DND-41 (cell line): ENCODE results near the gene AK1.

Experiments
- ATAC-seq: fragments of 200-7000 bp; cut with Tn5 transposase; 3 replicates; pipeline ENCODE4 v1.9.1; 2021; ENCODE audit warnings: low read depth; ENCODE audit not compliant: insufficient read depth
- DNase-seq: peaks from one replicate; pipeline ENCODE4 v3.0.0-alpha.2; 2020
- H2AFZ ChIP-seq: 2 replicates; pipeline ENCODE4 v1.6.0; 2012; ENCODE audit warnings: low read depth, low read length
- H3K27ac ChIP-seq: 2 replicates; pipeline ENCODE4 v1.5.1; 2012; ENCODE audit warnings: low read length, inconsistent platforms
- H3K27me3 ChIP-seq: fragments of 200-600 bp; sonication (generic); 2 replicates; pipeline ENCODE4 v1.6.0; 2012; ENCODE audit warnings: low read length, mild to moderate bottlenecking, inconsistent platforms; ENCODE audit not compliant: insufficient read depth, poor library complexity
- H3K36me3 ChIP-seq: 2 replicates; pipeline ENCODE4 v1.5.1; 2012; ENCODE audit warnings: low read length, inconsistent platforms; ENCODE audit not compliant: insufficient read depth
- H3K4me1 ChIP-seq: 2 replicates; pipeline ENCODE4 v1.5.1; 2012; ENCODE audit warnings: mild to moderate bottlenecking, low read length; ENCODE audit not compliant: insufficient read depth
- H3K4me2 ChIP-seq: 2 replicates; pipeline ENCODE4 v1.6.0; 2012; ENCODE audit warnings: mild to moderate bottlenecking, moderate library complexity, low read length, inconsistent platforms; ENCODE audit not compliant: insufficient read depth
- H3K4me3 ChIP-seq, 2 experiments: fragments of 200-600 bp in 1 of 2; shearing (Covaris generic) in 1 of 2; 2 replicates each; pipeline ENCODE4 v1.5.1; 2012 to 2016; ENCODE audit warnings: inconsistent platforms in 2 of 2, low read length in 2 of 2, mild to moderate bottlenecking in 2 of 2, low read depth in 1 of 2, moderate library complexity in 1 of 2
- H3K79me2 ChIP-seq: 2 replicates; pipeline ENCODE4 v1.6.0; 2012; ENCODE audit warnings: low read length, inconsistent platforms; ENCODE audit not compliant: insufficient read depth
- H3K9ac ChIP-seq: 2 replicates; pipeline ENCODE4 v1.6.0; 2012; ENCODE audit warnings: low read depth, mild to moderate bottlenecking, inconsistent platforms, low read length, moderate library complexity
- H3K9me3 ChIP-seq: 2 replicates; pipeline ENCODE4 v1.5.1; 2012; ENCODE audit warnings: low read length, moderate library complexity, mild to moderate bottlenecking, inconsistent platforms; ENCODE audit not compliant: insufficient read depth, severe bottlenecking
- H4K20me1 ChIP-seq: 2 replicates; pipeline ENCODE4 v1.6.0; 2012; ENCODE audit warnings: low read length; ENCODE audit not compliant: insufficient read depth
- CTCF ChIP-seq: IDR thresholded peaks from 2 replicates; pipeline ENCODE4 v1.5.1; 2012; ENCODE audit warnings: borderline replicate concordance, low read length, moderate library complexity, mild to moderate bottlenecking; ENCODE audit not compliant: poor library complexity, severe bottlenecking; ENCODE audit errors: extremely low read depth
- EZH2 ChIP-seq: IDR thresholded peaks from 3 replicates; pipeline ENCODE4 v1.6.1; 2012; ENCODE audit warnings: borderline replicate concordance, low read depth, mild to moderate bottlenecking, moderate library complexity, low read length, inconsistent platforms; ENCODE audit not compliant: severe bottlenecking

AK1 gene

GRCh38 chr9:127918183-127919107 lies 41.0 kb upstream of the AK1 start:
- no peaks in the 10 kb centered on the region for H3K9me3 ChIP-seq
- H3K9ac ChIP-seq = no peak overlapping the region
- TF ChIP-seq EZH2 (no peak), CTCF (peak; percentile 27)
- H3K36me3 ChIP-seq = no peaks in the 10 kb centered on the region
- H2AFZ ChIP-seq = no peak overlapping the region
- H3K4me2 ChIP-seq = 0 out of 2 replicates have a peak overlapping the region, but pooled peaks have one; percentile 96
- H3K27ac ChIP-seq = 0 out of 2 replicates have a peak overlapping the region, but pooled peaks have one; percentile 49
- ATAC-seq (no peak), DNase-seq (no peak)
- no peak overlapping the region for H3K4me3 ChIP-seq
- peaks cover 43% of the 10 kb centered on the region for H3K4me1 ChIP-seq
- no peaks in the 10 kb centered on the region for H3K79me2 ChIP-seq
- no peaks in the 10 kb centered on the region for H4K20me1 ChIP-seq
- no peaks in the 10 kb centered on the region for H3K27me3 ChIP-seq

DNA sequence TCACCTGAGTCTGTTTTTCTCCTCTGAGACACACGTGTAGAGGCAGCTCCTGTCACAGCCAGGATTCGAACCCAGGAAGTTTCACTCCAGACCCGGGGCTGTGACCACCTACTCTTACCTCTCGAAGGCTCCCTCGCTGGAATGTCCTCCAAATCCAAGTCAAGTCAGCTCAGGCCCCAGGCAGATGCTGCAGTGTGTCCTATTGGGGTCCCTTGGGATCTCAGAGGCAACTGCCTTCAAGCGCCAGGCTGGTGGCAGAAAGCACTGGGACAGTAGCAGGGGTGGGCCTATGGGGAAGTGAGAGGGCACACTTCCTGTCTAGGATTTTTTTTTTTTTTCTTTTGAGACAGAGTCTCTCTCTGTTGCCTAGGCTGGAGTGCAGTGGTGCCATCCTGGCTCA lies 40.1 kb upstream of the AK1 start:
- Histone ChIP-seq H3K9ac (peak overlapping the region; percentile 64; the same call in 1 of the 2 replicates), H4K20me1 (no peaks in the 10 kb centered on the region), H3K27me3 (no peaks in the 10 kb centered on the region), H3K4me2 (peak overlapping the region; percentile 96), H3K27ac (no peak overlapping the region), H3K4me3 (peak overlapping the region in 1 of 2 experiments; percentile 69; a peak in 2 of 4 replicates), H2AFZ (peak overlapping the region; percentile 41), H3K4me1 (peaks cover 43% of the 10 kb centered on the region), H3K36me3 (no peaks in the 10 kb centered on the region), H3K79me2 (no peaks in the 10 kb centered on the region), H3K9me3 (no peaks in the 10 kb centered on the region)
- TF ChIP-seq CTCF (no peak), EZH2 (no peak)
- ATAC-seq (peak; percentile 22; the same call in 1 of the 3 replicates), DNase-seq (peak; percentile 59)

GRCh38 chr9:127916720-127917581 lies 39.5 kb upstream of the AK1 start, which contains the start of gene ST6GALNAC4:
Gene ST6GALNAC4 (minus strand): TSS chr9:127917041. CDS start chr9:127916419, 622 bp downstream.
- Histone ChIP-seq H3K4me2 (peak within 1 kb of the TSS; percentile 96), H3K9ac (peak within 1 kb of the TSS; percentile 64), H3K27ac (peak within 1 kb of the TSS; percentile 59; the same call in 1 of the 2 replicates), H3K9me3 (no peaks in the 10 kb centered on the region), H3K36me3 (peaks cover 5% of the 10 kb centered on the region; the same call in 1 of the 2 replicates), H3K79me2 (no peaks in the 10 kb centered on the region), H2AFZ (peak within 1 kb of the TSS; percentile 88), H3K4me1 (peaks cover 41% of the 10 kb centered on the region), H3K27me3 (no peaks in the 10 kb centered on the region), H4K20me1 (no peaks in the 10 kb centered on the region), H3K4me3 (peak within 1 kb of the TSS; percentile 24 to 69; a peak in 3 of 4 replicates)
- ATAC-seq (peak; percentile 91), DNase-seq (peak; percentile 92)
- TF ChIP-seq CTCF (no peak), EZH2 (no peak)
